IMR-90 (cell line): ENCODE data around the gene DCC. TPM values are rescaled to one million over a fixed set of nuclear protein-coding genes. Genes with fewer than 3 reads are reported as not detected.

Experiments used
- ATAC-seq: fragments of 200-7000 bp; cut with Tn5 transposase; 2 replicates; pipeline ENCODE4 v1.9.1; 2020; ENCODE audit warnings: low read depth, mild to moderate bottlenecking, moderate library complexity
- BruUV-seq: library from RNA; stranded (reverse); fragments of 400-500 nt; replicated peaks from 2 replicates; lab custom pipeline; 2021; lab: Mats Ljungman, UMichigan
- CTCF ChIA-PET: fragments of 300-600 bp; formaldehyde crosslinking; extraction: SDS; loops from one replicate; lab custom pipeline; 2021; ENCODE audit warnings: antibody characterized with exemption; lab: Yijun Ruan, JAX
- POLR2A ChIA-PET: fragments of 300-600 bp; sonication (Branson Sonifier 250); formaldehyde crosslinking; loops from one replicate; lab custom pipeline; 2022; ENCODE audit warnings: antibody characterized with exemption; ENCODE audit not compliant: unreplicated experiment; lab: Charles Lee
- DNase-seq: peaks from one replicate; pipeline ENCODE4 v3.0.0; 2013
- H2AFZ ChIP-seq: replicated peaks from 2 replicates; pipeline ENCODE3; 2013; ENCODE audit warnings: low read length, mild to moderate bottlenecking; ENCODE audit not compliant: poor library complexity
- H2AK5ac ChIP-seq: 2 replicates; pipeline ENCODE4 v1.6.1; 2013; ENCODE audit warnings: low read depth, low read length, inconsistent platforms
- H2AK9ac ChIP-seq: replicated peaks from 2 replicates; pipeline ENCODE3; 2013; ENCODE audit warnings: mild to moderate bottlenecking, low read depth, low read length, moderate library complexity; ENCODE audit not compliant: poor library complexity
- H2BK120ac ChIP-seq: 2 replicates; pipeline ENCODE4 v1.6.1; 2013; ENCODE audit warnings: low read depth, low read length, inconsistent platforms
- H2BK15ac ChIP-seq: 3 replicates; pipeline ENCODE4 v1.6.1; 2013; ENCODE audit warnings: low read depth, low read length, inconsistent platforms
- H2BK20ac ChIP-seq: 2 replicates; pipeline ENCODE4 v1.6.1; 2013; ENCODE audit warnings: low read depth, mild to moderate bottlenecking, inconsistent platforms, low read length, moderate library complexity
- H2BK5ac ChIP-seq: 2 replicates; pipeline ENCODE4 v1.6.1; 2013; ENCODE audit warnings: mild to moderate bottlenecking, low read depth, low read length, inconsistent platforms; ENCODE audit not compliant: poor library complexity, severe bottlenecking
- H3K14ac ChIP-seq: replicated peaks from 2 replicates; pipeline ENCODE4 v1.6.1; 2013; ENCODE audit warnings: low read depth, low read length, inconsistent platforms
- H3K18ac ChIP-seq: 2 replicates; pipeline ENCODE4 v1.6.1; 2013; ENCODE audit warnings: low read depth, low read length, control low read depth
- H3K23ac ChIP-seq: 2 replicates; pipeline ENCODE4 v1.6.1; 2013; ENCODE audit warnings: low read depth, low read length, inconsistent platforms
- H3K27ac ChIP-seq: 2 replicates; pipeline ENCODE4 v1.5.1; 2013; ENCODE audit warnings: mild to moderate bottlenecking, control low read depth, low read length; ENCODE audit not compliant: insufficient read depth
- H3K27me3 ChIP-seq: 2 replicates; pipeline ENCODE4 v1.6.1; 2013; ENCODE audit warnings: low read length; ENCODE audit not compliant: control insufficient read depth, insufficient read depth
- H3K36me3 ChIP-seq: 2 replicates; pipeline ENCODE4 v1.6.1; 2013; ENCODE audit warnings: low read length, mixed read lengths; ENCODE audit not compliant: control insufficient read depth, insufficient read depth
- H3K4ac ChIP-seq: 2 replicates; pipeline ENCODE4 v1.6.1; 2013; ENCODE audit warnings: low read depth, low read length, inconsistent platforms
- H3K4me1 ChIP-seq: 2 replicates; pipeline ENCODE4 v1.6.1; 2013; ENCODE audit warnings: low read length, mixed read lengths; ENCODE audit not compliant: control insufficient read depth, insufficient read depth
- H3K4me2 ChIP-seq: 2 replicates; pipeline ENCODE4 v1.6.1; 2013; ENCODE audit warnings: low read depth, mild to moderate bottlenecking, control low read depth, low read length, moderate library complexity
- H3K4me3 ChIP-seq: 2 replicates; pipeline ENCODE4 v1.5.1; 2013; ENCODE audit warnings: low read depth, mild to moderate bottlenecking, control low read depth, low read length, moderate library complexity; ENCODE audit not compliant: insufficient read depth
- H3K56ac ChIP-seq: 2 replicates; pipeline ENCODE4 v1.6.1; 2013; ENCODE audit warnings: low read length, inconsistent platforms; ENCODE audit not compliant: insufficient read depth; ENCODE audit errors: extremely low read depth
- H3K79me1 ChIP-seq, 2 experiments: 2 replicates each; pipeline ENCODE4 v1.6.1; 2013; ENCODE audit warnings: low read length in 2 of 2, inconsistent platforms in 1 of 2, low read depth in 1 of 2
- H3K9ac ChIP-seq: 2 replicates; pipeline ENCODE4 v1.6.1; 2013; ENCODE audit warnings: low read depth, low read length, control low read depth
- H3K9me1 ChIP-seq: 2 replicates; pipeline ENCODE4 v1.6.1; 2013; ENCODE audit warnings: low read length, inconsistent platforms; ENCODE audit not compliant: insufficient read depth
- H3K9me3 ChIP-seq: 2 replicates; pipeline ENCODE4 v1.6.1; 2013; ENCODE audit warnings: low read length; ENCODE audit not compliant: control insufficient read depth, insufficient read depth
- H4K20me1 ChIP-seq: 2 replicates; pipeline ENCODE4 v1.6.1; 2013; ENCODE audit warnings: low read length, inconsistent platforms; ENCODE audit not compliant: insufficient read depth
- H4K5ac ChIP-seq: 2 replicates; pipeline ENCODE4 v1.6.1; 2013; ENCODE audit warnings: mild to moderate bottlenecking, low read depth, low read length, control low read depth
- H4K8ac ChIP-seq, 2 experiments: 2 replicates each; pipeline ENCODE4 v1.6.1; 2013; ENCODE audit warnings: low read depth in 2 of 2, low read length in 2 of 2, control low read depth in 1 of 2, inconsistent platforms in 1 of 2
- H4K91ac ChIP-seq: 2 replicates; pipeline ENCODE4 v1.6.1; 2013; ENCODE audit warnings: low read depth, low read length, inconsistent platforms; ENCODE audit not compliant: insufficient read depth
- BHLHE40 ChIP-seq: fragments of 150-350 bp; IDR thresholded peaks from 2 replicates; pipeline ENCODE4 v1.6.1; 2016; ENCODE audit warnings: mild to moderate bottlenecking, low read depth, low read length
- CEBPB ChIP-seq: IDR thresholded peaks from 2 replicates; pipeline ENCODE4 v1.6.1; 2012; ENCODE audit warnings: low read depth, low read length, improper control_type of control experiment
- CHD1 ChIP-seq: IDR thresholded peaks from 2 replicates; pipeline ENCODE4 v1.6.1; 2012; ENCODE audit warnings: low read depth, low read length, improper control_type of control experiment
- FOS ChIP-seq: fragments of 150-350 bp; IDR thresholded peaks from 2 replicates; pipeline ENCODE4 v1.6.1; 2016; ENCODE audit warnings: low read depth, low read length
- MAFK ChIP-seq: IDR thresholded peaks from 2 replicates; pipeline ENCODE4 v1.6.1; 2012; ENCODE audit warnings: low read depth, low read length, improper control_type of control experiment
- MAZ ChIP-seq: IDR thresholded peaks from 2 replicates; pipeline ENCODE4 v1.6.1; 2012; ENCODE audit warnings: low read depth, mild to moderate bottlenecking, low read length, improper control_type of control experiment, moderate library complexity, borderline replicate concordance
- MXI1 ChIP-seq: IDR thresholded peaks from 2 replicates; pipeline ENCODE4 v1.6.1; 2012; ENCODE audit warnings: low read depth, mild to moderate bottlenecking, low read length, moderate library complexity, borderline replicate concordance
- NFE2L2 ChIP-seq: fragments of 150-350 bp; IDR thresholded peaks from 2 replicates; pipeline ENCODE4 v1.6.1; 2016; ENCODE audit warnings: low read depth, mild to moderate bottlenecking, low read length
- POLR2A ChIP-seq: IDR thresholded peaks from 2 replicates; pipeline ENCODE4 v1.6.1; 2012; ENCODE audit warnings: mild to moderate bottlenecking, low read depth, low read length
- RAD21 ChIP-seq: IDR thresholded peaks from 2 replicates; pipeline ENCODE4 v1.6.1; 2012; ENCODE audit warnings: low read length, improper control_type of control experiment
- RCOR1 ChIP-seq: IDR thresholded peaks from 2 replicates; pipeline ENCODE4 v1.6.1; 2012; ENCODE audit warnings: mild to moderate bottlenecking, low read length, improper control_type of control experiment; ENCODE audit not compliant: insufficient replicate concordance
- RFX5 ChIP-seq: IDR thresholded peaks from 2 replicates; pipeline ENCODE4 v1.8.0; 2012; ENCODE audit warnings: low read depth, mild to moderate bottlenecking, low read length, moderate library complexity
- SMC3 ChIP-seq: fragments of 150-350 bp; IDR thresholded peaks from 2 replicates; pipeline ENCODE4 v1.6.1; 2016; ENCODE audit warnings: low read depth, mild to moderate bottlenecking, antibody characterized with exemption, low read length, moderate library complexity
- WGBS, 2 experiments: methylation state at CpG; one replicate each; pipeline versions ENCODE4 v1.1.5 to v1.1.7; 2013; ENCODE audit warnings: missing lambda C conversion rate in 2 of 2; ENCODE audit not compliant: insufficient read length in 1 of 2; ENCODE audit errors: extremely low coverage in 2 of 2; 5-methylcytosine and 5-hydroxymethylcytosine counted together
- dilution Hi-C: fragments of 300-500 bp; cut with HindIII; formaldehyde crosslinking; loops from one replicate; pipeline ENCODE4 v1.14.3; 2018; ENCODE audit warnings: low sequenced_read_pairs; ENCODE audit not compliant: unreplicated experiment
- in situ Hi-C: fragments of 300-500 bp; cut with MboI; formaldehyde crosslinking; loops from 3 replicates; pipeline ENCODE4 v1.14.3; 2019; ENCODE audit warnings: low sequenced_read_pairs, inconsistent platforms, mixed read lengths
- intact Hi-C: fragments of 100-400 bp; cut with micrococcal nuclease; formaldehyde crosslinking; loops from 2 replicates; pipeline ENCODE4 v1.10.0; 2022
- polyA plus RNA-seq, 3 experiments: library from polyadenylated mRNA; depleted of rRNA; stranded (reverse); fragments of >200 nt; gene quantifications; 2 replicates each; pipeline ENCODE4 v1.2.3, GENCODE V29; 2012; ENCODE audit warnings: low replicate concordance in 1 of 3
- total RNA-seq: library from RNA; depleted of rRNA; stranded (reverse); fragments of >200 nt; gene quantifications from 2 replicates; pipeline ENCODE4 v1.2.3, GENCODE V29; 2012
- TF ChIP-seq, protein P1 (sequence below): fragments of 150-350 bp; IDR thresholded peaks from 2 replicates; pipeline ENCODE4 v1.6.1; 2016; ENCODE audit warnings: low read depth, mild to moderate bottlenecking, low read length, moderate library complexity, borderline replicate concordance
- TF ChIP-seq, protein P2 (sequence below): fragments of 150-350 bp; IDR thresholded peaks from 2 replicates; pipeline ENCODE4 v1.6.1; 2017; ENCODE audit warnings: mild to moderate bottlenecking, antibody characterized with exemption, low read length, low read depth

The DCC gene
- total and polyA plus RNA-seq, 2 of the 4 experiments (the other 2 are of a cell fraction): 0.31 to 0.54 TPM

DNA sequence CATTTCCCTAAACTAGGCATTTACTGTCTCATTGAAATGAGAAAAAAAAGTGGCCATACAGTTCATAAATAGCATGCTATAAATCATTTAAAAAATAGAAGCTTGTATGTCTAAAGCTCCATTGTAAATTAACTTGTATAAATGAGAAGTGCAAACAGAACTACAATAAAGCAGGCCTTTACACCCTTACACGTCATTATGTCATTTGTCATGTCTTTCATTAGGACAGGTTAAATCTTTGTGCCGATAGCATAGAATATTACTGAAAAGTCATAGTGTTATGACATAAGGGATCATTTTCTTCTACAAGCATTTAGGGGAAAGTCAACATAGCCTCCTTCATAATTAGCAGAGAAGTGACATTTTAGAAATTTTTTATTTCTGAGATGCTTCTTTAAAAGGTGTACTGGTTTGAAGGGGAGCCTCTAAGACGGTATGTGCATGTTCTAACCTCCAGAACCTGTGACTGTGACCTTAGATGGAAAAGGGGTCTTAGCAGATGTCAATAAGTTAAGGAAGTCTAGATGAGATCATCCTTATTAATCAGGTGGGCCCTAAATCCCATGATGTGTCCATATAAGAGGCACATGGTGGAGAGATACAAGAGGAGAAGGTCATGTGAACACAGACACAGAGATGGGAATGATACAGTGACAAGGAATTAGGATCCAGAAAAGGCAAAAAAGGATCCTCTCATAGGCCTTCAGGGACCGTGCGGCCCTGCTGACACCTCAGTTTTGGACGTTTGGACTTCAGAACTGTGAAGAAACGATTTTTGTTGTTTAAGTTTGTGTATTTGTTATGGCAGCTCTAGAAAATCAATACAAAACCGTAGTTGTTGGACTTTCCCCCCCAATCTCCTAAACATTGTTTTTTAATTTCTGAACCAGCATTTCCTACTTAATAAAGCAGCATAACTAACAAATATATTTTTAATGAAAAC lies 1020.8 kb downstream of the DCC start:
- Histone ChIP-seq H3K23ac (no peak overlapping the region), H2AK5ac (no peak overlapping the region), H2BK120ac (no peak overlapping the region), H3K9me1 (no peaks in the 10 kb centered on the region), H2AK9ac (no peak overlapping the region), H3K4ac (no peak overlapping the region), H3K27ac (no peak overlapping the region), H3K36me3 (no peaks in the 10 kb centered on the region), H3K4me2 (no peak overlapping the region), H3K14ac (no peak overlapping the region), H3K4me3 (no peak overlapping the region), H3K9ac (no peak overlapping the region), H4K5ac (no peak overlapping the region), H3K79me1 (no peaks in the 10 kb centered on the region), H3K18ac (no peak overlapping the region), H3K27me3 (no peaks in the 10 kb centered on the region), H3K4me1 (no peaks in the 10 kb centered on the region), H2BK5ac (no peak overlapping the region), H3K9me3 (0 out of 2 replicates have a peak, but pooled peaks cover 2% of the 10 kb centered on the region), H4K8ac (no peak overlapping the region), H4K20me1 (no peaks in the 10 kb centered on the region), H3K56ac (no peak overlapping the region), H2AFZ (no peak overlapping the region), H4K91ac (no peak overlapping the region), H2BK15ac (no peak overlapping the region), H2BK20ac (no peak overlapping the region)
- dilution Hi-C loops: no loop called here
- in situ Hi-C loops: no loop called here
- intact Hi-C loops: no loop called here
- POLR2A ChIA-PET: no interaction called here
- BruUV-seq: no TSS peak
- ATAC-seq (no peak), DNase-seq (no peak)
- CTCF ChIA-PET: no interaction called here
- no CpG with 5 or more reads among the region's 8 CpGs for WGBS, 2 experiments
- TF ChIP-seq, protein P1, sequence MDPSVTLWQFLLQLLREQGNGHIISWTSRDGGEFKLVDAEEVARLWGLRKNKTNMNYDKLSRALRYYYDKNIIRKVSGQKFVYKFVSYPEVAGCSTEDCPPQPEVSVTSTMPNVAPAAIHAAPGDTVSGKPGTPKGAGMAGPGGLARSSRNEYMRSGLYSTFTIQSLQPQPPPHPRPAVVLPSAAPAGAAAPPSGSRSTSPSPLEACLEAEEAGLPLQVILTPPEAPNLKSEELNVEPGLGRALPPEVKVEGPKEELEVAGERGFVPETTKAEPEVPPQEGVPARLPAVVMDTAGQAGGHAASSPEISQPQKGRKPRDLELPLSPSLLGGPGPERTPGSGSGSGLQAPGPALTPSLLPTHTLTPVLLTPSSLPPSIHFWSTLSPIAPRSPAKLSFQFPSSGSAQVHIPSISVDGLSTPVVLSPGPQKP: no peak
- no peak for TF ChIP-seq NFE2L2
- no peak for TF ChIP-seq RAD21
- TF ChIP-seq RFX5: no peak
- TF ChIP-seq, protein P2, sequence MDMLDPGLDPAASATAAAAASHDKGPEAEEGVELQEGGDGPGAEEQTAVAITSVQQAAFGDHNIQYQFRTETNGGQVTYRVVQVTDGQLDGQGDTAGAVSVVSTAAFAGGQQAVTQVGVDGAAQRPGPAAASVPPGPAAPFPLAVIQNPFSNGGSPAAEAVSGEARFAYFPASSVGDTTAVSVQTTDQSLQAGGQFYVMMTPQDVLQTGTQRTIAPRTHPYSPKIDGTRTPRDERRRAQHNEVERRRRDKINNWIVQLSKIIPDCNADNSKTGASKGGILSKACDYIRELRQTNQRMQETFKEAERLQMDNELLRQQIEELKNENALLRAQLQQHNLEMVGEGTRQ: no peak
- TF ChIP-seq RCOR1: no peak
- no peak for TF ChIP-seq SMC3
- TF ChIP-seq MAZ: no peak
- no peak for TF ChIP-seq MAFK
- TF ChIP-seq FOS: no peak
- no peak for TF ChIP-seq POLR2A
- no peak for TF ChIP-seq CEBPB
- TF ChIP-seq BHLHE40: no peak
- no peak for TF ChIP-seq CHD1
- no peak for TF ChIP-seq MXI1
